Measurements from ENCODE around the gene MAD1L1. TPM values are rescaled to one million over a fixed set of nuclear protein-coding genes. Genes with fewer than 3 reads are reported as not detected.
"Not testable (repeated sequence)": the region's sequence is repeated elsewhere in the genome, so short reads cannot be mapped to it uniquely, and the experiment has no call there.

Gene MAD1L1
- 111 and 112 TPM in 2 replicates for total RNA-seq

DNA sequence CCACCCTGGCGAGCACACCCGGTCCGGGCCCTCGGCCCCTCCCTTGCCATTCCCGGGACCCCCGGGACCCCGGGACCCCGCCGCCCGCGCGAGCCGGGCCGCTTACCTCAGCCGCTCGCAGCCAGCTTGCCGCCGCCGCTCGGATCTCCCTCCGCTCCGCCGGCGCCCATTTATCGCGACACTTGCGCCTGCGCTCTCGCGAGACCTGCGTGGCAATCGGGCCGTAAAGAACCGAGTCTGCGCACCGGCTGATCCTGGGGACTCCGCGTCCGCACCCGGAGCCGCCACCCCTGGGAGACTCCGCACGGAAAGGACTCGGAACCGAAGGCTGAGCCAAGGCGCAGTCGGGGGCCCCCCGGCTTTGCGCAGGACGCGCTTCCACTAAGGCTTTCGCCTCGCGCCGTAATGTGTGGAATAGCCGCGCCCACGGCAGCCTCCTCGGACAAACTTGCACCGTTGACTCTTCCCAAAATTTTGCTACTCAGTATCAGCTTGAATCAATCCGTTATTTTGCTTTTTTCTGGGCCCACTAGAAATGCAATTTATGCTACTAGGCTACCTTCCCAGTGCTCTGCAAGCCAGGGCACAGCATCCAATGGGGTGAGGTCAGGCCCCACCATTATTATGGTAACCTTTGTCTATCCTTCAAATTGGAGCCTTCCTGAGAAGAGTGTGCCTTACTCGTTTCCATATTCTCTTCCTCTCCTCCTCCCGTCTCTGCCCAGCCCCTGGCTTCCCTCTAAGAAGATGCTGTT is at the start of gene MAD1L1:
TSS of gene MAD1L1 (minus strand) at position 180 of the 755 bp plus-strand sequence. CDS start 2,812 bp downstream, outside the sequence.
- intact Hi-C loops (cut with micrococcal nuclease) = loop anchor here (1.0 to 10.0 kb wide), 9 partner anchors 9 to 1038 kb away; partner anchors contain the start of genes BRAT1, IQCE, MRM2 and NUDT1

DNA sequence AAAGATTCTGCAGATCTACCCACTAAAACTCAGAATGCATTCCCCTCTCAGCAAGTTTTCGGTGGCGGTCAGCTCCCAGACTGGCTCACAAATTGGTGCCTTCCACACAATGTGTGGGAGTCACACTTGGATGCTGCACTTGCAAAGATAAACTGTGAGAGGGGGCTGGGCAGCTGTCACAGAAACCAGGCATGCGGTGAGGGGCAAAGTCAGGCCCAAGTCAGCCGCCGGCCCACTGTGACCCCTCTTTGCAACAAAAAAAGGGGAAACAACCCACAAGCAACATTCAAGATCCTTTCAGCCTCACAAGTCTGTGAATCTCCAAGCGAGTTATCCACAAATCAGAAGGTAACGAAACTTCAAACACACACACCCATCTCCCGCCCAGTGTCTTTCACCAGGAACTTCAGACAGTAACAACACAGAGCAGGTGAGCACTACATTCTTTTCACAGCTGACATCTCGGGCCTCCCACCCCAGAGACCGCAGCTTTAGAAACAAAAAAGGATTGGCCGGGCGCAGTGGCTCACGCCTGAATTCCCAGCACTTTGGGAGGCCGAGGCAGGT is 49.5 kb upstream of the MAD1L1 start:
- intact Hi-C loops (cut with micrococcal nuclease) = no loop called here

DNA sequence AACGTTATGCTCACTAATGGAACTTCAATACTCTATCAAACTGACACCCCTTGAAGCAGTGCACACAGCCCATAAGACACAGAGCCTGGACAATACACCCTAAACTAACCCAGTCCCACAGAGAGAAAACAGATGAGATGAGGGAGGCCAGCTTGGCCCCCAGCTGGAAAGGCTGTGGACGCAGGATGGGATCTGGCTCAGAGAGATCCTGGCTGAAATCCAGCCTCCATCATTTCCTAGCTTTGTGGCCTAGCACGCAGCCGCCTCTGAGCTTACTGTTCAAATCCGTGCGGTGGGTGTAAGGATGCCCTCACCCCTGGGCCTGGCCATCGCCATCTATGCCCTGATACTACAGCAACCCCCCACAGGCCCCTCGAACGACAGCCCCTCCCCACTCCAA is 48.8 kb upstream of the MAD1L1 start:
- intact Hi-C loops (cut with micrococcal nuclease) = no loop called here

DNA sequence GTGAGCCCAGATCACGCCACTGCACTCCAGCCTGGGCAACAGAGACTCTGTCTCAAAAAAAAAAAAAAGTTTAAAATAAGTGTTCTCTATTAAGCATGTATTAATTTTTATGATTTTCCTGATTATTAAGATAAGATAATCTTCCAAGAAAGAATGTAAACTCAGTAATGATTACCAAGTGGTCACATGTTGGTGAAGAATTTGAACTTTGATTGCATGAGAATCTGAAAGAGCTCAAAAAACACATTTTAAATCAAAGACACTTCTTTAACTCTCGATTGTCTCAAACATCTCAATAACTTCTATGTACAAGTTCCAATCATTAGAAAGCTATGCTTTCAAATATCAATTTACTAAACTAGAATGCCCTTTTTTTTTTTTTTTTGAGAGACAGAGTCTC is 47.7 kb upstream of the MAD1L1 start:
- intact Hi-C loops (cut with micrococcal nuclease) = no loop called here

DNA sequence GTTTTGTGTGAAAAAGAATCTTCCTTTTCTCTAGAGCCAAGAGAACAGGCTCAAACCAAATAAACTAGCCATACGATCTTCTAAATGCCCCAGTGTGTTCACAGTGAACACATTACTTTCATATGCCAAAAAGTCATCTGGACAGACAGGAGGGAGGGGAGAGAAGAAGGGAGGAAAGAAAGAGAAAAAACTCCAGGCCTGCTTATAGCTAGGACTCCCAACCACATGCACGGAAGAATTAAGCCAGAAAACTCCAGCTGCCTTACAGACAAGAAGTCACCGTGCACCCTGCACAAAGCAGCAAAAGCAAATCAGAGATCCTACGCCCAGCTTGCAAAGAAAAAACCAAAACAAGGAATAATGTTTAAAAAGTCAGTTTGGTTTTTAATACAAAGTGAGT is 47.2 kb upstream of the MAD1L1 start:
- intact Hi-C loops (cut with micrococcal nuclease) = no loop called here

DNA sequence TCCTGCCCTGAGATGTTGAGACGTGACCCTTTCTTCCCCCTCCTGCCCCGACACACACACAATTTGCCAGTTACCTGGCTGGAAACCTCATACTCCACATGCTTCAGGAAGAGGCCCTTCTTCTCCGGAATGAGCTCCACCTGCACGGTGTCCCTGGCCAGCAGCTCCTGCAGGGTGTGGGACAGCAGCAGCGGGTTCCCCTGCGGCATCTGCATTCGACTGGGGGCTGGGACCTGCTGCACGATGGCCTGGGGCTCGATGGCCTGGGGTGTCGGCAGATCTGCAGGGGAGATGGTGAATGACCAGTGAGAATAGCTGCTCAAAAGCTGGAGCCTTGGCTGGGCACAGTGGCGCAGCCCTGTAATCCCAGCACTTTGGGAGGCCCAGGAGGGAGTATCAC is 45.3 kb upstream of the MAD1L1 start:
- intact Hi-C loops (cut with micrococcal nuclease) = no loop called here

DNA sequence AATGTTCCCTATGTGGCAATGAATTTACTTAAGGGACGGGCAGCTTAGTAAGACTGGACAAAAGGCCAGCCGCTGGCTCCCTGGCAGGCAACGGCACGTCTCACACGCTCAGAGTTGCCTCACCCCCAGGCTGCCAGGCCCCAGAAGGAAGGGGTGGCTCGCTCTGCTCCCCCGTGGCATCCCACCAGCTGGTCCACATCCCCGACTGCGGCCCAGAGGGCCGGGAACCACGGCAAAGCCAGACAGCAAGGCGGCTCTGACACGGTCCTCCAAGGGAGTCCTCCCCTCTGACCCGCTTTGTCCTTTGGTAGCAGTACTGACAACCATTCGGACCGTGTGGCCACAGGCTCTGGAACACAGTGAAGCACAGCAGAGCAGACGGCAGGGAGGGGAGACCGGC is 43.4 kb upstream of the MAD1L1 start:
- intact Hi-C loops (cut with micrococcal nuclease) = no loop called here

DNA sequence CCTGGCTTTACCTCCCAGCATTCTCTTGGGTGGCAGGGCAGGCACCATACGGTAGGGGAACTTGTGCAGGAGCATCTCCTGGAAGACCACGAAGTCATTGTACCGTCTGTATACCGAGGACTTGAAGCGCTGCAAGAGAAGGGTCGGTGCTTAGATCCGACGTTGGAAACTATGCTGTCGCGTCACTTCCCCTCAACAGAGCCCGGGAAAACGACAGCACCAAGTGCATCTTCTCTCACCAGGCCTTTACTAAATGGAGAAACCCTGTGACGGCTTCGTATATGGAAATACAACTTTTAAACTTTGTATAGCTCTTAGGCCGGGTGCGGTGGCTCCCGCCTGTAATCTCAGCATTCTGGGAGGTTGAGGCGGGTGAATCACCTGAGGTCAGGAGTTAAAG is 42.4 kb upstream of the MAD1L1 start:
- intact Hi-C loops (cut with micrococcal nuclease) = no loop called here

DNA sequence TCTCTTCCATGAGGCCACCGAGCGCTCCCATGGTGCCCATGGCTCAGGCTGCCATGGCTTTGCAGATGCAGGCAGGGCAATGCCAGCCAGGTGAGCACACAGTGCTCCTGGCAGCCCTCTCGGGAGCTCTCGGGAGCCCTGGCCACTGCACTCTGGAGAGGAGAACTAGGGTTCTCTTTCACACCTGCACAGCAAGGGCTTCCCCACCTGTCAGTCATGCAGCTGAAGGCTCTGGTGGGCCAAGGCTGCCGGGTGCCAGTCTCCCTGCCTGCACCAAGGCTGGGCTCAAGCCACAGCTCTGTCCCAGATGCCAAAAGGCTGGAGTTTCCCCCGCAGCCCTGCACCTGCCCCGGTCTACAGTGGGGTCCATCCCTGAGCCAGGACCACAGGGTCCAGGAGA is 41.9 kb upstream of the MAD1L1 start:
- intact Hi-C loops (cut with micrococcal nuclease) = no loop called here

DNA sequence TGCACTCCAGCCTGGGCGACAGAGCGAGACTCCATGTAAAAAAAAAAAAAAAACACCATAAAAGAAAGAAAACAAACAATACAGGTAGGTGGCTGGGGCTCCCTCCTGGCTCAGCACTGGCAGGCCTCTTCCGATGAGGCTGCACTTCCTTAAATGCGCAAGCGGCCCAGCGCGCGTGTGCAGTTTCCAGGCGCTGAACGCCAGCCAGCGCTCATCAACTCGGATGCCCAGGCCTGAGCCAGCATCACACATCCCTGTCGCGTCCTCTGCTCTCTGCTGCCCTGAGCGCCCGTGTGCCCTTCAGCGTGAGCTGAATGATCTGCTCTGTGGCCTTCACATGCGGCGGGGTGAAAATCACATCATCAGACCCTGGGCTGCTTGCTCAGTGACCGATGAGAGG is 41.1 kb upstream of the MAD1L1 start:
- intact Hi-C loops (cut with micrococcal nuclease) = no loop called here

DNA sequence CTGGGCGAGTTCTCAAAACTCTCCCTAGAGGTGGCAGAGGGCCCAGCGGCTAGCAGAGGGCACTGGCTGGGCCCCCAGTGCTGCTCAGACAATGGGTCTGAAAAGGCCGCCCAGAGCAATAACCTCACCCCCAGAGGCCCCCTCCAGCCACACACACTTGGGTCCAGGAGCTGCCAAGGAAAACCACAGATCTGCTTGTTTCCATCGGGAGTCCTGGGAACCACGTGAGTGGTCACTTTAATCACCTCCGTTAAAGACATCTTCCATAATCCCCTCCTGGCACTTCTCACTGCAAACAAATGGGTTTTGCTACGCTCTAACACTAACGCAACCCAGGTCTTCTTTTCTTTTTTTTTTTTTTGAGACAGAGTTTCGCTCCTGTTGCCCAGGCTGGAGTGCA is 39.3 kb upstream of the MAD1L1 start:
- intact Hi-C loops (cut with micrococcal nuclease) = no loop called here

DNA sequence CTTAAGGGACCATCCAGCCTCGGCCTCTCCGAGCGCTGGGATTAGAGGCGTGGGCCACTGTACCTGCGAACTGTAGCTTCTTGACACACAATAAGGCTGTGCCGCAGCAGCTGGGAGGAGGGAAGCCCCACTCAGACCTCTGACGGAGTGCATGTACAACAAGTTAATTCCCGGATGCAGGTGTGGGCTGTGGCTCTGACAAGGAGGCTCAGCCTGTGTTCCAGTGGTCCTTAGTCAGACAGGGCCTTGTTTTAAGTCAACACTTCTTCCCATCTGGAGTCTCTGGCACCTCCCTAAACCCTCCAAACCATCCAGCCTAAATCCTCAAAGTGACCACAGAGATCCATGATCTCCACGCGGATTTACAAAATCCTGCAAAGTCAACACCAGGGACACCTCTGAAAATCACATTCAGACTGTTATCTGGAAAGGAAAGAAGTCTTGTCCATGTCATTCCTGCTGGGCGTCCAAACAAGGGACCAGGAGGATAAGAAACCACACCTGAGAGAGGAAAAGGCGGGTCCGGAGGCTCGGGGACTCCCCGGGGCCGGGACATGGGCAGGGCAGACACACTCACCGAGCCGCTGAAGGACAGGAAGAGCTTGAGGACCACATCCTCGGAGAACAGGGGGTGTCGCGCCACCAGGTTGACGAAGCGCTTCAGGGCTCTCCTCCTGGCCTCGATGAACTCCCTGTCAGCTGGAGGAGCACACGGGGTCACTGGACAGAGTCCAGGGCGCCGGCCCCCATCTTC is 38.7 kb upstream of the MAD1L1 start:
- intact Hi-C loops (cut with micrococcal nuclease) = no loop called here

DNA sequence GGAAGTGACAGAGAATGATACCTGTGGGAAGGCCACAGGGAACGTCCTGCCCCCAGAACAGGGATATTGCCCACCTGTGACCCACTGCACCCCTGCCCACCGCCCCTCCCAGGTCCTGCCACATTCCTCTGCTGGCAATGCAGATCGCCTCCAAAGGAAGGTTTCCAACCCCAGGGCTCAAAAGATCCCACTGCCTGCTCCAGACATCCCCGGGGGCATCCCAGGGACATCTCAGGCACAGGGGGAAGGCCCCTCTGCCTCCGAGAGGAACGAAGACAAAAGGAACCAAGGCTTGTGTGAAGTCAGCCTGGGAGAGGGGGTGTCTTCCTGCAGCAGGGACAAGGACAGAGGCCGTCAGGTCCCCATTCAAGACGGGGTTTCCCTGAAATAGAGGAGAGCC is 37.8 kb upstream of the MAD1L1 start:
- intact Hi-C loops (cut with micrococcal nuclease) = no loop called here

DNA sequence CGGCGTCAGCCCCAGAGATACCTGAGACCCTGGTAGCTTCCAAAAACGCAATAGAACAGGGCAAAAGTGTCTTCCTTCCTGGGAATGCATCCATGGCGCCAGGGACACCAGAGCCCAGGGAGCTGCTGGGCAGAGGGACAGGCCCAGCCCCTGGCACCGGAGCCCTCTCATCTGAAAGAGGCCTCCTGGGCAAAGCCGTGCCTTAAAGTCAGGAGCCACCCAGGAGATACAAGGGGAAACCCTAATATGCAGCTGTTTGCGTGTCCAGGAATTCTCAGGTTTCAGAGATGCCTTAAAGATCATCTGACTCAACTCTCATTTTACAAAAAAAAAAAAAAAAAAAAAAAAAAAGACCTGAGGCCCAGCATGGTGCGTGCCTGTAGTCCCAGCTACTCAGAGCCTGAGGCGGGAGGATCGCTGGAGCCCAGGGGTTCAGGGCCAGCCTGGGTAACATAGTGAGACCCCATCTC is 37.3 kb upstream of the MAD1L1 start:
- intact Hi-C loops (cut with micrococcal nuclease) = no loop called here

DNA sequence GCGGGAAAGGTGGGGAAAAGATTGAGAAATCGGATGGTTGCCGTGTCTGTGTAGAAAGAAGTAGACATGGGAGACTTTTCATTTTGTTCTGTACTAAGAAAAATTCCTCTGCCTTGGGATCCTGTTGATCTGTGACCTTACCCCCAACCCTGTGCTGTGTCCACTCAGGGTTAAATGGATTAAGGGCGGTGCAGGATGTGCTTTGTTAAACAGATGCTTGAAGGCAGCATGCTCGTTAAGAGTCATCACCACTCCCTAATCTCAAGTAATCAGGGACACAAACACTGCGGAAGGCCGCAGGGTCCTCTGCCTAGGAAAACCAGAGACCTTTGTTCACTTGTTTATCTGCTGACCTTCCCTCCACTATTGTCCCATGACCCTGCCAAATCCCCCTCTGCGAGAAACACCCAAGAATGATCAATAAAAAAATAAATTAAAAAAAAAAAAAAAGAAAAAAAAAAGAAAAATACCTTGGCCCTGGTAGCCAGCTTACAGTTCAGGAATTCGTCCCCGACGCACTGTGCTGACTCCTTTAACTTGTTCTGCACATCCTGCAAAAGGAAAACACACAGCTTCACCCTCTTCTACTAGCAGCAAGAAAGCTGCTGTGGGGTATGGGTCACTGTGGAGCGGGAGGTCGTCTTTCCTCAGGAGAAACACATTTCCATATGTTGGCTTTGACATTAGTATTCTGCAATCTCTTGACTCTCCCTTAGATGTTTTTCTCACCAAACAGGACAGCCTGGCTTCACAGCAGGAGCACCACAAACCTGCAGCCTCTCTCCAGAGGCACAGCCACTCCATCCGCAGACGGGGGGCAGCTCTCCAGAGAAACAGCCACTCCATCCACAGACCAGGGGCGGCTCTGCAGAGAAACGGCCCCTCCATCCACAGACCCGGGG is 36.6 kb upstream of the MAD1L1 start:
- intact Hi-C loops (cut with micrococcal nuclease) = not testable (repeated sequence)

DNA sequence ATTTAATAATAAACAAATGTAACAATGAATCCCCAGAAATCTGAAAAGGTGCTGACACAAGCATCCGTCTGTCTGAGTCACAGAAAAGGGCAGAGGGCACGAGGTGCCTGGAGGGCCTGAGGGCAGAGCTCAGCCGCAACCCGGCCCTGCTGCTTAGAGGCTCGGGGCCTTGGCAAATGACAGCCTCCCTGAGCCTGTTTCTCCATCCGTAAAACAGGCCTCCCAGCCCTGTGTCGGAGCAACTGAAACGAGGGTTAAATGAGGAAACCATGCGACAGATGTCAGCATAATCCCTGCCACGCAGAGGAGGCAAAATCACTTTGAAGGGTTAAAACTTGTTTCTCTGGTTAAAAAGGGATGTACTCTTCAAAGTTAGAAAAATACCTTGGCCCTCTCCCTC is 34.2 kb upstream of the MAD1L1 start:
- intact Hi-C loops (cut with micrococcal nuclease) = no loop called here

DNA sequence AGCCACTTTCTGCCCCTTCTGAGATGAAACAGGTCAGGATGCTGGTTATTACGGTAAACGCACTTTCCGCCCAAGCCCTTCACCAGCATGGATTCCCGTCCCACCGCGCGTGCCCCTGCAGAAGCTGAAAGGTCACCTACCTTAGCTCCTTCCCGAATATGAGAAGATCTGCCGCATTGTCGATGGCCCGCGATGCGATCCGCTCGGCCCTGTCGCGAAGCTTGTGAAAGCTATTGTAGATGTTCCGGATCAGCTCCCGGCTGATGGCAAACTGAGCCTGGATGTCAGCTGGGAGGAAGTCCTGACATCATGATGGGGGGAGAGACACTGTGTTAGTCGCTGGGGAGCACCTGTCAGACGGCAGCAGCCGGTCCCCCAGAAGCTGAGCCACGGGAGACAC is 31.4 kb upstream of the MAD1L1 start:
- intact Hi-C loops (cut with micrococcal nuclease) = no loop called here

DNA sequence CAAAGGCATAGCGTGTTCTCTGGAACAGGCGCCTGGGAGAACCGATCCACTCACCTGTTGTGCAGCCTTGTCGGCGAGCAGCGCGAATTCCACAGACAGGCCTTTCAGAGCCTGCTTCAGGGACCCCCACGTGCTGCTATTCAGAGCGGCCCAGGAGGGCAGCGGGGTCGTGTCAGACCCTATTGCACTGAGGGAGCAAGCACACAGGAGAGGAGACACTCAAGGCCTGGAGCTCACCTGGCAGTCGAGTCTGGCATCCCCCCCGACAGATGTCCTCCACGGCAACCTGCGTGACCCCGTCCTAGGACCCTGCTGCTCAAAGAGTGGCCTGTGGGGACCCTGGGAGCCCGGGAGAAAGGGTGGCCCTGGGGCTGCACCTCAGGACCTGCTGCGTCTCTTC is 30.4 kb upstream of the MAD1L1 start:
- intact Hi-C loops (cut with micrococcal nuclease) = no loop called here

DNA sequence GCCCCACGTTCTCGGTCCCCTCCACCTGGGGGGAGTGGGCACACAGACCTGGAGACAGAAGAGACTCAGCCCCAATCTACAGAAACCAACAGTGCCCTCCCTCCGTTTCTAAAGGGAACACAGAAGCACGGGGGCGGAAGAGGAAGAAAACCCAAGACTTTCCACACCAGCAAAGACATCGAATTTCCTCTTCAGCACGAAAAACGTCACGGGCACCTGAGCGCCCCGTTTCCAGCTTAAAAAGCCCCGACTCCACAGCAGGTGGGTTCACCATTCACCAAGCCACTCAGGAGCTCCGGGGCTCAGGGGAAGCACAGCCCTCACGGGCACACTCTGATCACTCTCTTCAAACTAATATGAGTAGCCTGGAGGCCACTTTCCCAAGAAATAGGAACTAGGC is 28.9 kb upstream of the MAD1L1 start:
- intact Hi-C loops (cut with micrococcal nuclease) = no loop called here

DNA sequence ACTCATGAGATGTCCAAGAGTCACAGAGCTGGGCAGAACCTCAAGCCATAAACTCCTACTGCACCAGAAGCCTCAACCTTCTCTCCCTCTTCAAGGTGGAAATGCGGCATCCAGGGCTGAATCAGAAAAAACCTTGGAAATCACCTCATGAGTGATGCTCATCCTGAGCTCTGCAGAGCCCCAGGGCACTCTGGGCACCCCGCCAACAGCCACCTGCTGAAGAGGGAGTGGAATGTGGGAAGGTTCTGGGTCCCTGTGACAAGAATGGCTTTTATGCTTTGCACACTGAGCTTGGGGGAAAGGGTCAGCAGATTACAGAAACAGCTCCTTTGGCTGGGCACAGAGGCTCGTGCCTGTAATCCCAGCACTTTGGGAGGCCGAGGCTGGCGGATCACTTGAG is 28.1 kb upstream of the MAD1L1 start:
- intact Hi-C loops (cut with micrococcal nuclease) = no loop called here

DNA sequence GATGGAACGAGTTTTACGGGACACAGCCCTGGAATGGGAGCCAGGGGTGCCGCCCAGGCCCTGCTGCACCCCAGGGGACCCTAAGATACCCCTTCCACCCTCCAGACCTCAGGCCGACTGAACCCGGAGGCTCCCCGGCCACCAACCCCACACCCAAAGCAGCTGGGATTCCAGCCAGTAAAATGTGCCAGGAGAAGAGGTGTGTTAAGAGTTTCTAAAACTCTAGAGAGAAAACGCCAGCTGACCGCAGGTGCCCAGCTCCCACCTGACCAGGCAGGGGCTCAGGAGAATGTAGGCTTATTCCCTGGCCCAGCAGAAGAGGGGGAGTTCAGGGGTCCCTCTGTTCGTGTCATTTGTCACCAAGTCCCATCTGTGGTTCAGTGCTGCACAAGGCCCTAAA is 26.7 kb upstream of the MAD1L1 start:
- intact Hi-C loops (cut with micrococcal nuclease) = no loop called here

Measured in T-helper 1 cell treated with Interleukin-12 subunit alpha and Interleukin-12 subunit beta and Interleukin-4 antibody, amounts not matched to agents 30 ng/mL and 1 ng/mL, for 36 hours (primary cell).